Esophagus squamous epithelium (tissue), 5 donors: ENCODE results near the gene COL23A1. TPM values are rescaled to one million over a fixed set of nuclear protein-coding genes. Genes with fewer than 3 reads are reported as not detected.

Experiments
- DNase-seq: peaks from one replicate; lab custom pipeline; 2025; lab: John Stamatoyannopoulos, UW
- H3K27ac ChIP-seq, 4 donors: fragments of 200-600 bp; sonication (generic); one replicate each; pipeline ENCODE4 v1.5.1; 2016 to 2019; ENCODE audit warnings: mild to moderate bottlenecking in 1 of 4
- H3K27me3 ChIP-seq, 4 donors: fragments of 200-600 bp; sonication (generic); 1 replicate in 3 of 4; 2 replicates in 1 of 4; pipeline versions ENCODE4 v1.5.1 to v1.6.0; 2017 to 2021; ENCODE audit warnings: antibody characterized with exemption in 1 of 4
- H3K36me3 ChIP-seq, 3 donors: fragments of 200-600 bp; sonication (generic); one replicate each; pipeline ENCODE4 v1.5.1; 2016 to 2019
- H3K4me1 ChIP-seq, 3 donors: fragments of 200-600 bp; sonication (generic); one replicate each; pipeline ENCODE4 v1.5.1; 2017 to 2019
- H3K4me3 ChIP-seq, 4 donors: fragments of 200-600 bp; sonication (generic); 1 replicate in 3 of 4; 2 replicates in 1 of 4; pipeline ENCODE4 v1.5.1; 2016 to 2019; ENCODE audit warnings: mild to moderate bottlenecking in 2 of 4, moderate library complexity in 1 of 4
- H3K9me3 ChIP-seq, 3 donors: fragments of 200-600 bp; sonication (generic); one replicate each; pipeline ENCODE4 v1.5.1; 2016 to 2019
- POLR2A ChIP-seq, 4 donors: fragments of 450-650 bp; IDR thresholded peaks; one replicate each; pipeline ENCODE4 v1.6.1; 2017; ENCODE audit warnings: antibody characterized with exemption in 4 of 4, mild to moderate bottlenecking in 4 of 4, moderate library complexity in 3 of 4
- WGBS, 2 donors: methylation state at CpG; one replicate each; pipeline ENCODE4 v1.1.5; 2018; 5-methylcytosine and 5-hydroxymethylcytosine counted together
- intact Hi-C: fragments of 100-400 bp; cut with DNase I; formaldehyde crosslinking; loops from one replicate; pipeline ENCODE4 v1.15.0; 2022
- total RNA-seq, 4 donors: library from RNA; depleted of rRNA; stranded (reverse); fragments of >200 nt; gene quantifications; one replicate each; pipeline ENCODE4 v1.1.0, GENCODE V29; 2016
- TF ChIP-seq, protein P1 (sequence below), 6 experiments: fragments of 450-650 bp in 4 of 6; fragments of 200-600 bp in 2 of 6; sonication (generic) in 2 of 6; IDR thresholded peaks; one replicate each; pipeline ENCODE4 v1.5.1; 2016 to 2019; ENCODE audit warnings: antibody characterized with exemption in 6 of 6, mild to moderate bottlenecking in 4 of 6, moderate library complexity in 4 of 6
- donor health status: DM: yes; HTN: yes; CAD: no.

Gene COL23A1
- 1 to 10 TPM in 1 of 4 donors, under 1 TPM in 2, not detected in 1; 0.41 to 1.5 (median 0.44) TPM for total RNA-seq

DNA sequence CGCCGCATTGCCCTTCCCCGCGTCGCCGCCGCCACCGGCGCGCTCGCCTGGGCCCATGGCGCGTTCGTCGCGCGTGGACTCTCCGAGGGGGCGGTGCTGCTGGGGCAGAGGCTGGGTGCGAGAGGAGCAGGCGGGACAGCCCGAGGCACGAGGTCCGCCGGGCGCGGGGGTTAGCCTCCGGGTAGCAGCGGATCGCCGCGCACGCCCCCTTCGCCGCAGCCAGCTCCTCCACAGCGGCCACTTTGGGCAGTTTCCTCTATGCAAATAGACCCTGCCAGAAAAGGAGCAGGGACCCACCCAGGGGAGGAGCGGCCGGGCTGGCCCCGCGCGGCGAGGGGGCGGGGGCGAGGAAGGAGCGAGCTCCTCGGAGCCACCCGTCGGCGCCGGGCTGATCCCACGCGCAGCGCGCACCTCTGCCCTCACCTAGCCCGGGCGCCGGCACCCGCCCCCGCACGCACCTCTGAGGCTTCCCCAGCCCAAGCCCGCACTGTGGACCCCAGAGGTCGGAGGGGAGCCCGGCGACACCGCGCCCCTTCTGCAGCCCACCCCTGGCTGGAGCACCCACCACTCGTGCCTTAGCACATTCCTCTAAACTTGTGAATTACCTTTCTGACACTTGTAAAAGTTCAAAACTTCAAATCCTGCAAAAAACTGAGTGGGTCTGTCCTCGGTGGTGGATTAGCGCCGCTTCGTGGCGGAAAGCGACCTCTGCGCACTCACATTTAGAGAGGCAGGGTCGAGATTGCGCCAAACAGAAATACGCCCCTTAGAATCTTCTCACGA is at the start of gene COL23A1:
TSS of gene COL23A1 (minus strand) at position 253 of the 783 bp plus-strand sequence.
- H3K36me3 ChIP-seq: no peaks in the 10 kb centered on the region
- no peak for TF ChIP-seq POLR2A (IDR thresholded peaks at IDR 0.05)
- TF ChIP-seq, protein P1, sequence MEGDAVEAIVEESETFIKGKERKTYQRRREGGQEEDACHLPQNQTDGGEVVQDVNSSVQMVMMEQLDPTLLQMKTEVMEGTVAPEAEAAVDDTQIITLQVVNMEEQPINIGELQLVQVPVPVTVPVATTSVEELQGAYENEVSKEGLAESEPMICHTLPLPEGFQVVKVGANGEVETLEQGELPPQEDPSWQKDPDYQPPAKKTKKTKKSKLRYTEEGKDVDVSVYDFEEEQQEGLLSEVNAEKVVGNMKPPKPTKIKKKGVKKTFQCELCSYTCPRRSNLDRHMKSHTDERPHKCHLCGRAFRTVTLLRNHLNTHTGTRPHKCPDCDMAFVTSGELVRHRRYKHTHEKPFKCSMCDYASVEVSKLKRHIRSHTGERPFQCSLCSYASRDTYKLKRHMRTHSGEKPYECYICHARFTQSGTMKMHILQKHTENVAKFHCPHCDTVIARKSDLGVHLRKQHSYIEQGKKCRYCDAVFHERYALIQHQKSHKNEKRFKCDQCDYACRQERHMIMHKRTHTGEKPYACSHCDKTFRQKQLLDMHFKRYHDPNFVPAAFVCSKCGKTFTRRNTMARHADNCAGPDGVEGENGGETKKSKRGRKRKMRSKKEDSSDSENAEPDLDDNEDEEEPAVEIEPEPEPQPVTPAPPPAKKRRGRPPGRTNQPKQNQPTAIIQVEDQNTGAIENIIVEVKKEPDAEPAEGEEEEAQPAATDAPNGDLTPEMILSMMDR (IDR thresholded peaks at IDR 0.05): peak; percentile 34 to 70 (median 52)
- H3K27me3 ChIP-seq: peaks cover 0 to 44% (median 2%) of the 10 kb centered on the region in 4 donors
- 3 to 15% methylated on average over 4 to 22 of the region's 78 CpGs for WGBS, 2 donors
- peak within 1 kb of the TSS in 3 of 4 donors; percentile 6 to 42 (median 18) for H3K27ac ChIP-seq
- H3K4me3 ChIP-seq: peak within 1 kb of the TSS; percentile 39 to 70 (median 48)
- H3K9me3 ChIP-seq: peaks cover 0 to 13% (median 9%) of the 10 kb centered on the region in 3 donors
- intact Hi-C loops: no loop called here
- H3K4me1 ChIP-seq: peaks cover 14 to 35% (median 20%) of the 10 kb centered on the region in 3 donors
- no peak for DNase-seq

DNA sequence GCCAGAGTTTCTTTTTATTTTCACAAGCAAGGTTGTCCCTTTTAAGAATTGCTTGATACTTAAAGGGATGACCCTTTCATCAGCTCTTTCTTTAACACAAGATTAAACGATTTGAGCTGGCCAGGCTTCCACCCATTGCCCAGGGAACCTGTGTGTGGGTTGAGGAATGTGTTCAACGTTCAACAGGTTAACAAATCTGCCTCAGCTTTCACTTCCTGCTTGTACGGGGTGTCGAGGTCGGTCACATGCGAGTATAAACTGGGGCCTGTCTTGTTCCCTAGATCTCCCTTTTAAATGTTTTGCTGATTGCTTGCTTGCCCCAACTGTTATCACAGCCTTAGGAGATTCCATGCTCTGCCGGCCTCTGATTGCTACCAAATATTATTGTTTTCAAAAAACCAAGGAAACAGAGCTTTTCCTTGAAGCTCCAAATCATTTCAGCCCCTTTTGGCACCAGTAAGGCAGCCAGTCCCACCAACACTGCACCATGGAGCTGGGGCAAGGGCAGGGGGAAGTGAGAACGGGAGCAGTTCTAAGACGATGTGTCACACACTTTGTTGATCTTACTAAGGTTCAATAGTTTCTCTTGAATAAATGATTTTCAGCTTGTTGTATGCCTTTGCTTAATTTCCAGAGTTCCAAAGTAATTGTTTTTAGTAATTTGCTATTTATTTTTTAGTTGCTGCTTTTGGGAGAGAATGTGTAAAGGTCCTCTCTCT is 47.3 kb upstream of the COL23A1 start:
- H3K36me3 ChIP-seq: no peaks in the 10 kb centered on the region
- H3K4me3 ChIP-seq: no peak overlapping the region
- WGBS, 2 donors: 67 to 70% methylated on average over 9 of the region's 9 CpGs
- H3K4me1 ChIP-seq: peaks cover 0 to 8% (median 6%) of the 10 kb centered on the region in 3 donors
- intact Hi-C loops: no loop called here
- no peak overlapping the region for H3K27ac ChIP-seq
- H3K27me3 ChIP-seq: no peaks in the 10 kb centered on the region
- TF ChIP-seq POLR2A (IDR thresholded peaks at IDR 0.05): no peak
- TF ChIP-seq, protein P1 (IDR thresholded peaks at IDR 0.05): no peak
- DNase-seq: no peak
- no peaks in the 10 kb centered on the region for H3K9me3 ChIP-seq

DNA sequence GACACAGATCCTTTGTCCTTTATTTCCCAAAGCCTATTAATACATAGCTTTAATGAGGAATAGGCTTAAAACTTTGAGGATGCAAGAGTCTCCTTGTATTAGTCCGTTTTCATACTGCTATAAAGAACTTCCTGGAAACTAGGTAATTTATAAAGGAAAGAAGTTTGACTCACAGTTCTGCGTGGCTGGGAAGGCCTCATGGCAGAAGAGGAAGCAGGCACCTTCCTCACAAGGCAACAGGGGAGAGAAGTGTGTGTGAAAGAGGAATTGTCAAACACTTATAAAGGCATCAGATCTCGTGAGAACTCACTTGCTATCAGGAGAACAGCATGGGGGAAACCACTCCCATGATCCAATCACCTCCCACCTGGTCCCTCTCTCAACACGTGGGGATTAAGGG is 42.1 kb upstream of the COL23A1 start:
- H3K27ac ChIP-seq: no peak overlapping the region
- no peak for DNase-seq
- no peaks in the 10 kb centered on the region for H3K9me3 ChIP-seq
- no peaks in the 10 kb centered on the region for H3K36me3 ChIP-seq
- 41 to 45% methylated on average over 4 of the region's 4 CpGs for WGBS, 2 donors
- no peaks in the 10 kb centered on the region for H3K27me3 ChIP-seq
- TF ChIP-seq, protein P1 (IDR thresholded peaks at IDR 0.05): no peak
- no peak for TF ChIP-seq POLR2A (IDR thresholded peaks at IDR 0.05)
- intact Hi-C loops: no loop called here
- peaks cover 0 to 10% (median 0%) of the 10 kb centered on the region in 3 donors for H3K4me1 ChIP-seq
- H3K4me3 ChIP-seq: no peak overlapping the region

DNA sequence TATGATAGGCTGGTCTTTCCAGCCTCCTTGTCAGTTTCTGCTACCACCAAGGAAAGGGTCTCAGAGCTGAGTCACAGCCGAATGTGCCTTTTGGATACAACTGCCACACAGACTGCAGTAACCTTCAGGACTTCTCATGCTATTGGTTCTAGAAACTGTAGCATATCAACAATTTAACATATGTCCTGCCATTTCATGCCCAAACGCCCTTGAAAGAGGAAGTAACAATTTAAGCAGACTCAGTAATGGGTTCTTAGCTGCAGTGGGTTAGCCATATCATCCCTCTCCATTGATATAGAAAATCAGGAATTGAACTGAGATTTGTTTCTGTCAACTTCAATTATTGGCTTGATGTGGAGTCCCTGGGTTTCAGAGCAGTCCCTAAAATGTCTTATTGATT is 40.8 kb upstream of the COL23A1 start:
- no peaks in the 10 kb centered on the region for H3K36me3 ChIP-seq
- no peak for DNase-seq
- H3K4me3 ChIP-seq: no peak overlapping the region
- H3K4me1 ChIP-seq: peaks cover 0 to 12% (median 0%) of the 10 kb centered on the region in 3 donors
- H3K9me3 ChIP-seq: no peaks in the 10 kb centered on the region
- no peak for TF ChIP-seq POLR2A (IDR thresholded peaks at IDR 0.05)
- TF ChIP-seq, protein P1 (IDR thresholded peaks at IDR 0.05): no peak
- no peaks in the 10 kb centered on the region for H3K27me3 ChIP-seq
- no peak overlapping the region for H3K27ac ChIP-seq
- intact Hi-C loops: no loop called here
- 38 to 40% methylated on average over 2 of the region's 2 CpGs for WGBS, 2 donors
